B cell (primary cell): ENCODE measurements around the gene MRPS26. TPM values are rescaled to one million over a fixed set of nuclear protein-coding genes. Genes with fewer than 3 reads are reported as not detected.
"Not testable (repeated sequence)": the region's sequence is repeated elsewhere in the genome, so short reads cannot be mapped to it uniquely, and the experiment has no call there.

Experiments used
- ATAC-seq: fragments of 200-7000 bp; cut with Tn5 transposase; one replicate; pipeline ENCODE4 v1.10.0; 2021; ENCODE audit warnings: low read depth, mild to moderate bottlenecking, moderate number of reproducible peaks, moderate library complexity
- CTCF ChIA-PET: fragments of 350-600 bp; sonication (Branson Sonifier 250); formaldehyde crosslinking; loops from one replicate; lab custom pipeline; 2021; ENCODE audit warnings: antibody characterized with exemption, inconsistent platforms; lab: Charles Lee
- POLR2A ChIA-PET: fragments of 350-600 bp; sonication (Branson Sonifier 250); formaldehyde crosslinking; loops from one replicate; lab custom pipeline; 2021; ENCODE audit warnings: antibody characterized with exemption; lab: Charles Lee
- DNase-seq: peaks from one replicate; pipeline ENCODE4 v3.0.0; 2013
- H2AFZ ChIP-seq: 2 replicates; pipeline ENCODE4 v1.6.1; 2012; ENCODE audit warnings: mild to moderate bottlenecking, low read depth, low read length; ENCODE audit not compliant: insufficient read depth, poor library complexity, severe bottlenecking
- H3K27ac ChIP-seq, 2 donors: 1 replicate in 1 of 2; 2 replicates in 1 of 2; pipeline ENCODE4 v1.5.1; 2012 to 2013; ENCODE audit warnings: low read length in 2 of 2, mild to moderate bottlenecking in 2 of 2, moderate library complexity in 1 of 2
- H3K27me3 ChIP-seq, 4 experiments: fragments of 200-600 bp in 1 of 4; sonication (generic) in 1 of 4; replicated peaks in 1 of 4; 1 replicate in 2 of 4; 2 replicates in 2 of 4; pipeline versions ENCODE4 v1.6.1 to v1.7.0; 2013 to 2016; ENCODE audit warnings: low read length in 3 of 4, mild to moderate bottlenecking in 2 of 4, mixed read lengths in 1 of 4, moderate library complexity in 1 of 4; ENCODE audit not compliant: insufficient read depth in 4 of 4, control insufficient read depth in 3 of 4; ENCODE audit errors: control extremely low read depth in 1 of 4
- H3K36me3 ChIP-seq, 2 experiments: replicated peaks in 1 of 2; 1 replicate in 1 of 2; 2 replicates in 1 of 2; pipeline versions ENCODE4 v1.6.1 to v1.7.1; 2013; ENCODE audit warnings: low read length in 1 of 2; ENCODE audit not compliant: insufficient read depth in 2 of 2, control insufficient read depth in 1 of 2; ENCODE audit errors: control extremely low read depth in 1 of 2, extremely low read depth in 1 of 2
- H3K4me1 ChIP-seq, 2 donors: fragments of 200-600 bp in 1 of 2; sonication (generic) in 1 of 2; 1 replicate in 1 of 2; 2 replicates in 1 of 2; pipeline versions ENCODE4 v1.5.1 to v1.6.1; 2013 to 2017; ENCODE audit warnings: low read length in 2 of 2; ENCODE audit not compliant: control insufficient read depth in 2 of 2, insufficient read depth in 2 of 2
- H3K4me2 ChIP-seq: replicated peaks from 2 replicates; pipeline ENCODE3; 2012; ENCODE audit warnings: mild to moderate bottlenecking, low read depth, low read length; ENCODE audit not compliant: poor library complexity, severe bottlenecking
- H3K4me3 ChIP-seq, 5 experiments: fragments of 200-600 bp in 1 of 5; sonication (generic) in 1 of 5; 1 replicate in 3 of 5; 2 replicates in 2 of 5; pipeline versions ENCODE4 v1.5.1 to v1.7.0; 2011 to 2016; ENCODE audit warnings: low read length in 4 of 5, mild to moderate bottlenecking in 4 of 5, low read depth in 2 of 5, control low read depth in 1 of 5, moderate library complexity in 1 of 5; ENCODE audit not compliant: insufficient read depth in 1 of 5; ENCODE audit errors: control extremely low read depth in 1 of 5, extremely low read depth in 1 of 5
- H3K79me2 ChIP-seq: fragments of 200-600 bp; sonication (generic); one replicate; pipeline ENCODE4 v1.6.0; 2016; ENCODE audit warnings: low read length; ENCODE audit not compliant: control insufficient read depth, insufficient read depth
- H3K9ac ChIP-seq: fragments of 200-600 bp; sonication (generic); 2 replicates; pipeline ENCODE4 v1.6.1; 2017; ENCODE audit warnings: mild to moderate bottlenecking, low read length, moderate library complexity
- H3K9me3 ChIP-seq, 3 donors: one replicate each; pipeline versions ENCODE4 v1.6.1 to v1.7.1; 2013; ENCODE audit warnings: low read length in 2 of 3; ENCODE audit not compliant: control insufficient read depth in 2 of 3, insufficient read depth in 1 of 3; ENCODE audit errors: control extremely low read depth in 1 of 3
- H4K20me1 ChIP-seq: 2 replicates; pipeline ENCODE4 v1.6.0; 2012; ENCODE audit warnings: mild to moderate bottlenecking, low read length; ENCODE audit not compliant: insufficient read depth, control insufficient read depth, poor library complexity, severe bottlenecking
- H3K27ac Mint-ChIP-seq: one replicate; pipeline ENCODE4 v1.8.0; 2021; ENCODE audit warnings: mixed read lengths
- H3K27me3 Mint-ChIP-seq: one replicate; pipeline ENCODE4 v1.8.0; 2021; ENCODE audit warnings: mixed read lengths
- H3K4me1 Mint-ChIP-seq: one replicate; pipeline ENCODE4 v1.8.0; 2021; ENCODE audit warnings: mixed read lengths
- H3K4me3 Mint-ChIP-seq: one replicate; pipeline ENCODE4 v1.8.0; 2021; ENCODE audit warnings: mixed read lengths
- H3K9me3 Mint-ChIP-seq: one replicate; pipeline ENCODE4 v1.8.0; 2022; ENCODE audit warnings: mixed read lengths; ENCODE audit not compliant: insufficient read depth
- WGBS: methylation state at CpG from one replicate; pipeline ENCODE4 v1.1.5; 2013; ENCODE audit warnings: missing lambda C conversion rate; ENCODE audit not compliant: insufficient coverage; 5-methylcytosine and 5-hydroxymethylcytosine counted together
- intact Hi-C: fragments of 100-400 bp; cut with micrococcal nuclease; formaldehyde crosslinking; loops from one replicate; pipeline ENCODE4 v1.10.0; 2022
- polyA plus RNA-seq: library from polyadenylated mRNA; depleted of rRNA; stranded (reverse); fragments of >200 nt; gene quantifications from 2 replicates; pipeline ENCODE4 v1.2.3, GENCODE V29; 2012
- total RNA-seq, 2 donors: library from RNA; stranded (reverse); fragments of 120-200 nt in 1 of 2; gene quantifications; 1 replicate in 1 of 2; 2 replicates in 1 of 2; pipeline versions ENCODE4 v1.2.3 to v1.2.4, GENCODE V29; 2013 to 2022
- TF ChIP-seq, protein P1 (sequence below): fragments of 200-600 bp; IDR thresholded peaks from one replicate; pipeline ENCODE4 v1.8.0; 2022; ENCODE audit warnings: antibody characterized with exemption, mild to moderate bottlenecking

MRPS26 gene
- total and polyA plus RNA-seq, 2 donors (not counting 1 experiment from before 2014, with no cell fraction given): 35.9 to 37.5 TPM

GRCh38 chr20:3072530-3073250 lies 26.8 kb downstream of the MRPS26 start:
- H3K9ac ChIP-seq: peak overlapping the region; percentile 74
- peak overlapping the region; percentile 90 for H3K4me2 ChIP-seq
- peak overlapping the region; percentile 83 for H2AFZ ChIP-seq
- ChIA-PET CTCF (interaction anchor here (0.7 to 5.2 kb wide), 3 partner anchors 19 to 620 kb away, joined by 4 to 43 read pairs (median 18); no protein-coding TSS in a partner anchor), POLR2A (interaction anchor here (0.6 to 2.1 kb wide), 3 partner anchors 20 to 27 kb away, joined by 3 to 8 read pairs (median 5); no protein-coding TSS in a partner anchor)
- H3K4me3 ChIP-seq: peak overlapping the region in 4 of 5 experiments; percentile 40 to 70 (median 56)
- Mint-ChIP-seq H3K9me3 (no peaks in the 10 kb centered on the region), H3K27ac (peak overlapping the region; percentile 81), H3K4me1 (peaks cover 23% of the 10 kb centered on the region), H3K4me3 (peak overlapping the region; percentile 81), H3K27me3 (peaks cover 11% of the 10 kb centered on the region)
- H3K27me3 ChIP-seq: peaks cover 0 to 30% (median 5%) of the 10 kb centered on the region in 4 experiments
- DNase-seq: no peak
- peaks cover 6% of the 10 kb centered on the region for H3K79me2 ChIP-seq
- no peaks in the 10 kb centered on the region for H3K36me3 ChIP-seq
- 87% methylated on average over 22 of the region's 22 CpGs for WGBS
- no peak for ATAC-seq
- peaks cover 0 to 8% (median 0%) of the 10 kb centered on the region in 3 donors for H3K9me3 ChIP-seq
- H4K20me1 ChIP-seq: no peaks in the 10 kb centered on the region
- TF ChIP-seq, protein P1, sequence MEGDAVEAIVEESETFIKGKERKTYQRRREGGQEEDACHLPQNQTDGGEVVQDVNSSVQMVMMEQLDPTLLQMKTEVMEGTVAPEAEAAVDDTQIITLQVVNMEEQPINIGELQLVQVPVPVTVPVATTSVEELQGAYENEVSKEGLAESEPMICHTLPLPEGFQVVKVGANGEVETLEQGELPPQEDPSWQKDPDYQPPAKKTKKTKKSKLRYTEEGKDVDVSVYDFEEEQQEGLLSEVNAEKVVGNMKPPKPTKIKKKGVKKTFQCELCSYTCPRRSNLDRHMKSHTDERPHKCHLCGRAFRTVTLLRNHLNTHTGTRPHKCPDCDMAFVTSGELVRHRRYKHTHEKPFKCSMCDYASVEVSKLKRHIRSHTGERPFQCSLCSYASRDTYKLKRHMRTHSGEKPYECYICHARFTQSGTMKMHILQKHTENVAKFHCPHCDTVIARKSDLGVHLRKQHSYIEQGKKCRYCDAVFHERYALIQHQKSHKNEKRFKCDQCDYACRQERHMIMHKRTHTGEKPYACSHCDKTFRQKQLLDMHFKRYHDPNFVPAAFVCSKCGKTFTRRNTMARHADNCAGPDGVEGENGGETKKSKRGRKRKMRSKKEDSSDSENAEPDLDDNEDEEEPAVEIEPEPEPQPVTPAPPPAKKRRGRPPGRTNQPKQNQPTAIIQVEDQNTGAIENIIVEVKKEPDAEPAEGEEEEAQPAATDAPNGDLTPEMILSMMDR: no peak
- H3K27ac ChIP-seq: peak overlapping the region in 1 of 2 donors; percentile 62
- intact Hi-C loops: loop anchor here (1.0 to 10.0 kb wide), 4 partner anchors 19 to 82 kb away; partner anchors contain the start of genes FASTKD5 and UBOX5
- peaks cover 15 to 19% of the 10 kb centered on the region in 2 donors for H3K4me1 ChIP-seq

- not testable (repeated sequence) for H3K4me2 ChIP-seq, H3K4me3 ChIP-seq, DNase-seq, H3K27ac Mint-ChIP-seq, H4K20me1 ChIP-seq, H3K79me2 ChIP-seq, H3K9me3 ChIP-seq, ATAC-seq, H3K27ac ChIP-seq, H3K9ac ChIP-seq, H2AFZ ChIP-seq, H3K9me3 Mint-ChIP-seq, H3K36me3 ChIP-seq
- Mint-ChIP-seq H3K27me3 (peaks cover 15% of the 10 kb centered on the region), H3K4me3 (peak overlapping the region; percentile 81), H3K4me1 (peaks cover 20% of the 10 kb centered on the region)
- POLR2A ChIA-PET: interaction anchor here (2.1 kb wide), 1 partner anchor 20 kb away, joined by 8 read pairs; no protein-coding TSS in a partner anchor
- Histone ChIP-seq H3K27me3 (peaks cover 0 to 33% (median 9%) of the 10 kb centered on the region in 4 experiments), H3K4me1 (peaks cover 15 to 19% of the 10 kb centered on the region in 2 donors)
- 89% methylated on average over 5 of the region's 8 CpGs for WGBS
- intact Hi-C loops: loop anchor here (5.0 to 10.0 kb wide), 2 partner anchors 44 to 82 kb away; partner anchors contain the start of genes FASTKD5 and UBOX5
- CTCF ChIA-PET: interaction anchor here (0.7 to 4.2 kb wide), 2 partner anchors 19 to 621 kb away, joined by 4 to 18 read pairs; no protein-coding TSS in a partner anchor
Measured at GRCh38 chr20:3073251-3073643, 27.4 kb downstream of the MRPS26 start.
